Neural cell (in vitro differentiated cells): ENCODE results near the gene ARHGAP25. TPM values are rescaled to one million over a fixed set of nuclear protein-coding genes. Genes with fewer than 3 reads are reported as not detected.

Source experiments
- H2AFZ ChIP-seq: fragments of 200-600, 300-800 bp; sonication (generic), shearing (Covaris generic); 2 replicates; pipeline ENCODE4 v1.6.0; 2014; ENCODE audit warnings: low read depth, mild to moderate bottlenecking, antibody characterized with exemption, low read length, moderate library complexity
- H3F3A ChIP-seq: fragments of 200-600 bp; shearing (Covaris generic); 2 replicates; pipeline ENCODE4 v1.6.1; 2016; ENCODE audit warnings: mild to moderate bottlenecking, moderate library complexity, mixed read lengths, antibody characterized with exemption, low read length; ENCODE audit not compliant: insufficient read depth, poor library complexity, severe bottlenecking
- H3K27ac ChIP-seq: fragments of 200-600, 300-800 bp; sonication (generic), shearing (Covaris generic); 2 replicates; pipeline ENCODE4 v1.5.1; 2014; ENCODE audit warnings: mild to moderate bottlenecking, low read length, moderate library complexity
- H3K27me3 ChIP-seq: fragments of 300-800, 200-600 bp; sonication (generic), shearing (Covaris generic); 2 replicates; pipeline ENCODE4 v1.6.0; 2014; ENCODE audit warnings: mild to moderate bottlenecking, low read depth, low read length, moderate library complexity; ENCODE audit not compliant: insufficient read depth
- H3K36me3 ChIP-seq: fragments of 300-800, 200-600 bp; sonication (generic), shearing (Covaris generic); 2 replicates; pipeline ENCODE4 v1.5.1; 2014; ENCODE audit warnings: mild to moderate bottlenecking, antibody characterized with exemption, low read length, moderate library complexity; ENCODE audit not compliant: insufficient read depth
- H3K4me2 ChIP-seq: fragments of 300-800, 200-600 bp; sonication (generic), shearing (Covaris generic); 2 replicates; pipeline ENCODE4 v1.6.0; 2014; ENCODE audit warnings: mild to moderate bottlenecking, low read length
- H3K4me3 ChIP-seq: fragments of 300-800, 200-600 bp; sonication (generic), shearing (Covaris generic); 2 replicates; pipeline ENCODE4 v1.5.1; 2014; ENCODE audit warnings: mild to moderate bottlenecking, low read length, moderate library complexity
- H3K79me2 ChIP-seq: fragments of 200-600 bp; shearing (Covaris generic); replicated peaks from 2 replicates; pipeline ENCODE4 v1.6.0; 2014; ENCODE audit warnings: mild to moderate bottlenecking, low read length, moderate library complexity; ENCODE audit not compliant: insufficient read depth
- H3K9ac ChIP-seq: fragments of 300-800, 200-600 bp; sonication (generic), shearing (Covaris generic); 2 replicates; pipeline ENCODE4 v1.6.1; 2016; ENCODE audit warnings: mild to moderate bottlenecking, low read length, mixed read lengths
- H3K9me2 ChIP-seq: fragments of 200-600 bp; shearing (Covaris generic); 2 replicates; pipeline ENCODE4 v1.6.1; 2016; ENCODE audit warnings: mild to moderate bottlenecking, low read length, mixed read lengths; ENCODE audit not compliant: insufficient read depth
- H3K9me3 ChIP-seq: fragments of 200-600, 300-800 bp; sonication (generic), shearing (Covaris generic); 2 replicates; pipeline ENCODE4 v1.6.1; 2016; ENCODE audit warnings: mild to moderate bottlenecking, mixed run types, low read length, moderate library complexity, mixed read lengths
- H4K20me1 ChIP-seq: fragments of 200-600 bp; shearing (Covaris generic); 2 replicates; pipeline ENCODE4 v1.6.1; 2016; ENCODE audit warnings: mild to moderate bottlenecking, mixed run types; ENCODE audit not compliant: insufficient read depth
- EP300 ChIP-seq: fragments of 450-650 bp; conservative IDR thresholded peaks from 2 replicates; pipeline ENCODE4 v1.6.1; 2014; ENCODE audit warnings: antibody characterized with exemption, mild to moderate bottlenecking, moderate library complexity; ENCODE audit not compliant: poor library complexity, severe bottlenecking
- EZH2 ChIP-seq: fragments of 200-600, 300-800 bp; shearing (Covaris generic), sonication (generic); IDR thresholded peaks from 2 replicates; pipeline ENCODE4 v1.6.1; 2014; ENCODE audit warnings: antibody characterized with exemption, low read length, borderline replicate concordance, mild to moderate bottlenecking; ENCODE audit not compliant: insufficient read depth, poor library complexity, severe bottlenecking
- MXI1 ChIP-seq: fragments of 450-650 bp; conservative IDR thresholded peaks from 2 replicates; pipeline ENCODE4 v1.6.1; 2014; ENCODE audit warnings: antibody characterized with exemption, mild to moderate bottlenecking; ENCODE audit not compliant: poor library complexity, severe bottlenecking
- POLR2AphosphoS5 ChIP-seq: IDR thresholded peaks from 2 replicates; pipeline ENCODE4 v1.6.1; 2012
- RAD21 ChIP-seq: fragments of 450-650 bp; conservative IDR thresholded peaks from 2 replicates; pipeline ENCODE4 v1.6.1; 2014; ENCODE audit warnings: antibody characterized with exemption, mild to moderate bottlenecking, moderate library complexity
- REST ChIP-seq: IDR thresholded peaks from 2 replicates; pipeline ENCODE4 v1.6.1; 2012; ENCODE audit warnings: borderline replicate concordance
- SMC3 ChIP-seq: fragments of 450-650 bp; conservative IDR thresholded peaks from 2 replicates; pipeline ENCODE4 v1.6.1; 2014; ENCODE audit warnings: antibody characterized with exemption, mild to moderate bottlenecking, moderate library complexity; ENCODE audit not compliant: poor library complexity
- TAF1 ChIP-seq: IDR thresholded peaks from 2 replicates; pipeline ENCODE4 v1.6.1; 2012; ENCODE audit warnings: low read depth
- polyA plus RNA-seq: library from polyadenylated mRNA; depleted of rRNA; stranded (reverse); fragments of >200 nt; gene quantifications from 2 replicates; pipeline ENCODE4 v1.2.3, GENCODE V29; 2014
- TF ChIP-seq, protein P1 (sequence below): fragments of 450-650 bp; IDR thresholded peaks from 2 replicates; pipeline ENCODE4 v1.5.1; 2014; ENCODE audit warnings: antibody characterized with exemption, mild to moderate bottlenecking, moderate library complexity; ENCODE audit not compliant: poor library complexity, severe bottlenecking

ARHGAP25 gene
- polyA plus RNA-seq, 1 donor from 2014 or later: not detected

- Histone ChIP-seq H3K9ac (no peak overlapping the region), H3K9me2 (no peaks in the 10 kb centered on the region), H3K9me3 (no peaks in the 10 kb centered on the region), H3K79me2 (no peaks in the 10 kb centered on the region), H3K4me3 (no peak overlapping the region), H3K27ac (no peak overlapping the region), H3K27me3 (no peaks in the 10 kb centered on the region), H2AFZ (no peak overlapping the region), H3K36me3 (no peaks in the 10 kb centered on the region), H3K4me2 (no peak overlapping the region), H4K20me1 (no peaks in the 10 kb centered on the region), H3F3A (no peaks in the 10 kb centered on the region)
- TF ChIP-seq, protein P1, sequence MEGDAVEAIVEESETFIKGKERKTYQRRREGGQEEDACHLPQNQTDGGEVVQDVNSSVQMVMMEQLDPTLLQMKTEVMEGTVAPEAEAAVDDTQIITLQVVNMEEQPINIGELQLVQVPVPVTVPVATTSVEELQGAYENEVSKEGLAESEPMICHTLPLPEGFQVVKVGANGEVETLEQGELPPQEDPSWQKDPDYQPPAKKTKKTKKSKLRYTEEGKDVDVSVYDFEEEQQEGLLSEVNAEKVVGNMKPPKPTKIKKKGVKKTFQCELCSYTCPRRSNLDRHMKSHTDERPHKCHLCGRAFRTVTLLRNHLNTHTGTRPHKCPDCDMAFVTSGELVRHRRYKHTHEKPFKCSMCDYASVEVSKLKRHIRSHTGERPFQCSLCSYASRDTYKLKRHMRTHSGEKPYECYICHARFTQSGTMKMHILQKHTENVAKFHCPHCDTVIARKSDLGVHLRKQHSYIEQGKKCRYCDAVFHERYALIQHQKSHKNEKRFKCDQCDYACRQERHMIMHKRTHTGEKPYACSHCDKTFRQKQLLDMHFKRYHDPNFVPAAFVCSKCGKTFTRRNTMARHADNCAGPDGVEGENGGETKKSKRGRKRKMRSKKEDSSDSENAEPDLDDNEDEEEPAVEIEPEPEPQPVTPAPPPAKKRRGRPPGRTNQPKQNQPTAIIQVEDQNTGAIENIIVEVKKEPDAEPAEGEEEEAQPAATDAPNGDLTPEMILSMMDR: no peak
- no peak for TF ChIP-seq TAF1
- no peak for TF ChIP-seq POLR2AphosphoS5
- TF ChIP-seq REST: no peak
- TF ChIP-seq EZH2: no peak
- no peak for TF ChIP-seq EP300
- TF ChIP-seq MXI1: no peak
- no peak for TF ChIP-seq SMC3
- TF ChIP-seq RAD21: no peak
Measured at GRCh38 chr2:68824831-68825230, 90.2 kb downstream of the ARHGAP25 start.

DNA sequence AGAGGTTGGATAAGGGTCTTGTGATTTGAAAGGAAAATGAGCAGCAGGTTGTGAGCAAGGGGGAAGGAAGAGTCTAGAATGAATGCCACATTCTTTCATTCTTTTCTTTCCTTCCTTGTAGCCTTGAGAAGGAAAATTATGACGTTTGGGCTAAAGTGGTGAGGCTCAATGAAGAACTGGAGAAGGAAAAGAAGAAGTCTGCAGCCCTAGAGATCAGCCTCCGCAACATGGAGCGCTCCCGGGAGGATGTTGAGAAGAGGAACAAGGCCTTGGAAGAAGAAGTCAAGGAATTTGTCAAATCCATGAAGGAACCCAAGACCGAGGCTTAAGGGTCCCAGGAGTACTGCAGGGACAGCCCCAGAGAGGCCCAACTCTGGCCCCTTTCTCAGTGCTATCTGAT is 91.3 kb downstream of the ARHGAP25 start:
- H3K36me3 ChIP-seq: no peaks in the 10 kb centered on the region

More for the DNA sequence above, 91.3 kb downstream of the ARHGAP25 start:
- no peak overlapping the region for H2AFZ ChIP-seq
- no peak overlapping the region for H3K4me3 ChIP-seq
- TF ChIP-seq EP300 (no peak), SMC3 (no peak), MXI1 (no peak), EZH2 (no peak), TAF1 (no peak), RAD21 (no peak), REST (no peak)
- TF ChIP-seq, protein P1: no peak
- no peaks in the 10 kb centered on the region for H3F3A ChIP-seq
- H3K79me2 ChIP-seq: no peaks in the 10 kb centered on the region
- no peaks in the 10 kb centered on the region for H3K9me2 ChIP-seq
- H3K9ac ChIP-seq: no peak overlapping the region
- no peak overlapping the region for H3K4me2 ChIP-seq
- H3K9me3 ChIP-seq: no peaks in the 10 kb centered on the region
- H4K20me1 ChIP-seq: no peaks in the 10 kb centered on the region
- no peaks in the 10 kb centered on the region for H3K27me3 ChIP-seq
- H3K27ac ChIP-seq: no peak overlapping the region
